Smooth muscle cell (in vitro differentiated cells): ENCODE data around the gene GGTLC1. TPM values are rescaled to one million over a fixed set of nuclear protein-coding genes. Genes with fewer than 3 reads are reported as not detected.

Source experiments
- DNase-seq: peaks from one replicate; lab custom pipeline; 2025; ENCODE audit not compliant: unreplicated experiment; lab: John Stamatoyannopoulos, UW
- H2AFZ ChIP-seq: fragments of 200-600 bp; sonication (generic); 2 replicates; pipeline ENCODE4 v1.6.0; 2016; ENCODE audit warnings: antibody characterized with exemption, low read depth, mild to moderate bottlenecking
- H3F3A ChIP-seq: fragments of 200-600 bp; sonication (generic); 2 replicates; pipeline ENCODE4 v1.6.0; 2017; ENCODE audit warnings: antibody characterized with exemption, low read depth
- H3K27ac ChIP-seq: fragments of 200-600 bp; sonication (generic); 2 replicates; pipeline ENCODE4 v1.5.1; 2016; ENCODE audit warnings: low read depth, mild to moderate bottlenecking
- H3K27me3 ChIP-seq: fragments of 200-600 bp; sonication (generic); 2 replicates; pipeline ENCODE4 v1.6.1; 2016; ENCODE audit warnings: low read depth, mild to moderate bottlenecking
- H3K36me3 ChIP-seq: fragments of 200-600 bp; sonication (generic); 2 replicates; pipeline ENCODE4 v1.5.1; 2016; ENCODE audit warnings: low read depth
- H3K4me1 ChIP-seq: fragments of 200-600 bp; sonication (generic); 2 replicates; pipeline ENCODE4 v1.5.1; 2016; ENCODE audit warnings: low read depth
- H3K4me2 ChIP-seq: fragments of 200-600 bp; sonication (generic); 2 replicates; pipeline ENCODE4 v1.6.0; 2016; ENCODE audit warnings: mild to moderate bottlenecking
- H3K4me3 ChIP-seq: fragments of 200-600 bp; sonication (generic); 2 replicates; pipeline ENCODE4 v1.5.1; 2016; ENCODE audit warnings: mild to moderate bottlenecking
- H3K79me2 ChIP-seq: fragments of 200-600 bp; sonication (generic); 2 replicates; pipeline ENCODE4 v1.6.0; 2016; ENCODE audit warnings: low read depth, mild to moderate bottlenecking
- H3K9ac ChIP-seq: fragments of 200-600 bp; sonication (generic); 2 replicates; pipeline ENCODE4 v1.6.0; 2016; ENCODE audit warnings: low read depth
- H3K9me3 ChIP-seq: fragments of 200-600 bp; sonication (generic); replicated peaks from 2 replicates; pipeline ENCODE4 v1.5.1; 2016; ENCODE audit warnings: low read depth
- H4K20me1 ChIP-seq: fragments of 200-600 bp; sonication (generic); 2 replicates; pipeline ENCODE4 v1.6.0; 2016; ENCODE audit warnings: low read depth
- WGBS: methylation state at CpG from one replicate; pipeline ENCODE4 v1.1.7; 2016; ENCODE audit warnings: low lambda C conversion rate; 5-methylcytosine and 5-hydroxymethylcytosine counted together
- polyA plus RNA-seq: library from polyadenylated mRNA; unstranded; fragments of >200 nt; fragmentation: Nextera tagmentation; extraction: Ambion mirVana; gene quantifications from 2 replicates; pipeline ENCODE4 v1.2.1, GENCODE V29; 2016
- total RNA-seq: library from RNA; depleted of rRNA; stranded (reverse); fragments of >200 nt; gene quantifications from 2 replicates; pipeline ENCODE4 v1.2.3, GENCODE V29; 2014
- TF ChIP-seq, protein P1 (sequence below): fragments of 200-600 bp; sonication (generic); IDR thresholded peaks from 2 replicates; pipeline ENCODE4 v1.5.1; 2017; ENCODE audit warnings: borderline replicate concordance, mild to moderate bottlenecking, antibody characterized with exemption; ENCODE audit not compliant: insufficient read depth, poor library complexity, severe bottlenecking

The GGTLC1 gene
- total and polyA plus RNA-seq, 2 experiments from 2014 or later, result not detected

DNA sequence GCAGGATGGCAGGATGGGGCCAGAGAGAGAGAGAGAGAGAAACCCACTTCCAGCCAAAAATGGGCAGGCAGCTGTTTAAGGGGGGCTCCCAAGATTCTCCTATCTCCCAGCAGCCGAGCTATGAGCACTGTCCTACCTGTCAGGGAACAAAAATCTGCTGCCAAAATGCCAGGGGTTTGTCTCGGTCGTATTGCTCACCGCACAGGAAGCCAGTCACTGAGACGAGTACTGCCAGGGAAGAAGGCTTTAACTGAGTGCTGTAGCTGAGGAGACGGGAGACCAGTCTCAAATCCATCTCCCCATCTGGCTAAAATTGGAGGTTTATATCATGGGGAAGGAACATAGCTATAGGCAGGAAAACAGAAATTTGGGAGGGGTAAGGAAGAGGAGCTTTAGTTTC, 22.3 kb downstream of the GGTLC1 start:
- Histone ChIP-seq H3K27me3 (no peaks in the 10 kb centered on the region), H3K27ac (no peak overlapping the region), H4K20me1 (no peaks in the 10 kb centered on the region), H3K9me3 (no peaks in the 10 kb centered on the region), H3F3A (no peaks in the 10 kb centered on the region), H2AFZ (no peak overlapping the region), H3K4me3 (no peak overlapping the region), H3K79me2 (no peaks in the 10 kb centered on the region), H3K4me1 (no peaks in the 10 kb centered on the region), H3K36me3 (no peaks in the 10 kb centered on the region), H3K9ac (no peak overlapping the region), H3K4me2 (no peak overlapping the region)
- 84% methylated on average over 6 of the region's 6 CpGs for WGBS
- TF ChIP-seq, protein P1, sequence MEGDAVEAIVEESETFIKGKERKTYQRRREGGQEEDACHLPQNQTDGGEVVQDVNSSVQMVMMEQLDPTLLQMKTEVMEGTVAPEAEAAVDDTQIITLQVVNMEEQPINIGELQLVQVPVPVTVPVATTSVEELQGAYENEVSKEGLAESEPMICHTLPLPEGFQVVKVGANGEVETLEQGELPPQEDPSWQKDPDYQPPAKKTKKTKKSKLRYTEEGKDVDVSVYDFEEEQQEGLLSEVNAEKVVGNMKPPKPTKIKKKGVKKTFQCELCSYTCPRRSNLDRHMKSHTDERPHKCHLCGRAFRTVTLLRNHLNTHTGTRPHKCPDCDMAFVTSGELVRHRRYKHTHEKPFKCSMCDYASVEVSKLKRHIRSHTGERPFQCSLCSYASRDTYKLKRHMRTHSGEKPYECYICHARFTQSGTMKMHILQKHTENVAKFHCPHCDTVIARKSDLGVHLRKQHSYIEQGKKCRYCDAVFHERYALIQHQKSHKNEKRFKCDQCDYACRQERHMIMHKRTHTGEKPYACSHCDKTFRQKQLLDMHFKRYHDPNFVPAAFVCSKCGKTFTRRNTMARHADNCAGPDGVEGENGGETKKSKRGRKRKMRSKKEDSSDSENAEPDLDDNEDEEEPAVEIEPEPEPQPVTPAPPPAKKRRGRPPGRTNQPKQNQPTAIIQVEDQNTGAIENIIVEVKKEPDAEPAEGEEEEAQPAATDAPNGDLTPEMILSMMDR, result no peak
- DNase-seq, result no peak

DNA sequence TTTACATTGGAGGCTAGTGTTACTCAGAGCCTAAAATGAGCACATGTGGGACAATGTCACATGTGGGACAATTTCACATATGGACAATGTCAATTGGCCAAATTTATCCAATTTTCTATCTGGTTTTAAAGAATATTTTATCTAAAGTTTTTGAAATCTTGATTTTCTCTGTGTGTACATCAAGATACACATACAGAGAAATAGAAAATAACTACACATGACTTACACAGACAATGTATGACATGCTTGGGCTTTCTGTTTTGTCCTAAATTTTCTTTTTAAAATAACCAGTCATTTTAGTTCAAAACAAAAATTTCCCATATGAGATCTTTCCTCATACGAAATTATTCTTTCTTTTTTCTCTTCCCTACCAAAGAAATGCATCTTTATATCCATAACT, 24.6 kb downstream of the GGTLC1 start:
- no peaks in the 10 kb centered on the region for H3K36me3 ChIP-seq
- DNase-seq, result no peak
- TF ChIP-seq, protein P1, result no peak
- no peaks in the 10 kb centered on the region for H3K4me1 ChIP-seq
- no peaks in the 10 kb centered on the region for H3K79me2 ChIP-seq
- no peaks in the 10 kb centered on the region for H3F3A ChIP-seq
- H3K4me3 ChIP-seq, result no peak overlapping the region
- H3K9ac ChIP-seq, result no peak overlapping the region
- no peaks in the 10 kb centered on the region for H4K20me1 ChIP-seq
- H3K4me2 ChIP-seq, result no peak overlapping the region
- no peaks in the 10 kb centered on the region for H3K27me3 ChIP-seq
- no peak overlapping the region for H3K27ac ChIP-seq
- WGBS, result 53% methylated on average over 1 of the region's 1 CpG
- no peak overlapping the region for H2AFZ ChIP-seq
- H3K9me3 ChIP-seq, result no peaks in the 10 kb centered on the region

DNA sequence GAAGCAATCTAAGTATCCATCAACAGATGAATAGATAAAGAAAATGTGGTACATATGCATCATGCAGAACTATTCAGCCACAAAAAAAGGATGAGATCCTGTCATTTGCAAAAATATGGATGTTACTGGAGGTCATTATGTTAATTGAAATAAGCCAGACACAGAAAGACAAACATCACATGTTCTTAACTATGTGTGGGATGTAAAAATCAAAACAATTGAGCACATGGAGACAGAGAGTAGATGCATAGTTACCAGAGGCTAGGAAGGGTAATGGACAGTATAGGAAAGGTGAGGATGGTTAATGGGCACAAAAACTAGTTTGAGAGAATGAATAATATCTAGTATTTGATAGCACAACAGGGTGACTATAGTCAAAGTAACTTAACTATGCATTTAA, 26.3 kb downstream of the GGTLC1 start:
- Histone ChIP-seq H3K79me2 (no peaks in the 10 kb centered on the region), H2AFZ (no peak overlapping the region), H3K4me1 (no peaks in the 10 kb centered on the region), H3K9ac (no peak overlapping the region), H3K9me3 (no peaks in the 10 kb centered on the region), H3K27me3 (no peaks in the 10 kb centered on the region), H4K20me1 (no peaks in the 10 kb centered on the region), H3K27ac (no peak overlapping the region), H3K36me3 (no peaks in the 10 kb centered on the region), H3K4me2 (no peak overlapping the region), H3F3A (no peaks in the 10 kb centered on the region), H3K4me3 (no peak overlapping the region)
- DNase-seq, result no peak
- TF ChIP-seq, protein P1, result no peak

DNA sequence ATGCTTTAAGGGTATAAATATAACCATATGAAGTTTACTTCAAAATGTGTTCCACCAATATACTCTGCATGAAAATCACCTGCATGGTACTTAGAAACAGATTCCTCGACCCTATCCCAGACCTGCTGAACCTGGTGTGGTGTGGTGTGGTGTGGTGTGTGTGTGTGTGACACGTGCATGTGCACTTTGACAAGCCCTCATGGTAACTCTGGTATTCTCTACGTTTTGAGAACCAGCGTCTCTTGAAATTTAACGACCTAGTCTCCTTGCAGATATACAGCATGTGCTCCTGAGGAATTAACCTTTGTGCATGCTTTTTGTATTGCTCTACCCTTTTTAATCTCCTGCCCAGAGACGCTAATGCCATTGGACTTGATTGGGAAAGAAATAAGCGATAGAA, 29.5 kb downstream of the GGTLC1 start:
- Histone ChIP-seq H3K4me1 (no peaks in the 10 kb centered on the region), H2AFZ (no peak overlapping the region), H3F3A (no peaks in the 10 kb centered on the region), H3K27me3 (no peaks in the 10 kb centered on the region), H3K79me2 (no peaks in the 10 kb centered on the region), H3K4me3 (no peak overlapping the region), H3K4me2 (no peak overlapping the region), H3K9ac (no peak overlapping the region), H3K9me3 (no peaks in the 10 kb centered on the region), H3K36me3 (no peaks in the 10 kb centered on the region), H3K27ac (no peak overlapping the region), H4K20me1 (no peaks in the 10 kb centered on the region)
- TF ChIP-seq, protein P1, result no peak
- DNase-seq, result no peak
- 84% methylated on average over 7 of the region's 7 CpGs for WGBS
